ENCODE measurements around the gene MTMR10. TPM values are rescaled to one million over a fixed set of nuclear protein-coding genes. Genes with fewer than 3 reads are reported as not detected.

The MTMR10 gene
- total RNA-seq, 1 donor from 2014 or later = 17.5 TPM

GRCh38 chr15:31014608-31014925, 23.1 kb upstream of the MTMR10 start:
- DNase-seq (ENCODE audit: low read depth) = no peak

DNA sequence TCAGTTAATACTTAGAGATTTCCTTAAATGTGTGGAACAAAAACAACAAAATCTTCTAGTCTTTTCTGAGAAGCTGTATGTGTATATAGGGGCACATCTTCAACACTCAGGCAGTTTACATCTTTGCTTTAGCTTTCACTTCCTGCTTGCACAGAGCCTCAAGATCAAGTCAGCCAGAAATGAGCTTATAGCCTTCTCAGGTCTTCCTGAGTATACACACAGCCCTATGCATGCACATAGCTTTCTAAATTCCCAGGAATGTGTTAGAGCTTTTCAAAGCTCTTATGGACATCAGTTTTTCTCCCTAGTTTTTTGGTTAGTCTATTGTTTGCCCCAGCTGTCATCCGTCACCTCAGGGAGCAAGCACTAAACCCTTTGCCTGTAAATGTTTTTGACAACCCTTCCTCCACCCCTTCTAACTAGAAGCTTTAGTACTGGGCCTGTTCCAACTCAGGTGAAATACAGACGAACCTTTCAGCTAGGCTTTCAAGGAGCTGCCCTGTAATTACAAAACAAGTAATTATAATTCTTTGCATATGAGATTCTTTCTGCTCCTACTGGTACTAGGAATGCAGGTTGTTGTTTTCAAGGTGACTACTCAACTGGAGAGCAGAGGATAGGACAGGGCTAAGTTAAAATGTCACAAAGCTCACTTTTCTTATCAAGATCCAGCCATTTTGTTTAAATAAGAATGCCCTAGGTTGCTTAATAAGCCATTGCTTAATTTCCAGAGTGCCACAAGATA, 22.6 kb upstream of the MTMR10 start:
- no peak for DNase-seq (ENCODE audit: low read depth)

DNA sequence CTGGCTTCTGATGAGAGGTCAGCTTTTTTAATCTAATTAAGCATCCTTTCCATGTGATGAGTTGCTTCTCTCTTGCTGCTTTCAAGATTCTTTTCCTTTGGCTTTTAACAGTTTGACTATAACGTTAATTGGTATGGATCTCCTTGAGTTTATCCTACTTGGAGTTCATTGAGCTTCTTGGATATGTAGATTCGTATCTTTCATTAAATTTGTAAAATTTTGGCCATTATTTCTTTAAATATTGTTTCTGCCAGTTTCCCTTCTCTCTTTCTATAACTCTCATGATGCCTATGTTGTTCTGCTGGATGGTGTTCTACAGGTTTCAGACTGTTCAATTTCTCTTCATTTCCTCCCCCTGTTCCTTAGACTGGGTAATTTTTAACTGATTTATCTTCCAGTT, 21.0 kb upstream of the MTMR10 start:
- DNase-seq (ENCODE audit: low read depth) = no peak

DNA sequence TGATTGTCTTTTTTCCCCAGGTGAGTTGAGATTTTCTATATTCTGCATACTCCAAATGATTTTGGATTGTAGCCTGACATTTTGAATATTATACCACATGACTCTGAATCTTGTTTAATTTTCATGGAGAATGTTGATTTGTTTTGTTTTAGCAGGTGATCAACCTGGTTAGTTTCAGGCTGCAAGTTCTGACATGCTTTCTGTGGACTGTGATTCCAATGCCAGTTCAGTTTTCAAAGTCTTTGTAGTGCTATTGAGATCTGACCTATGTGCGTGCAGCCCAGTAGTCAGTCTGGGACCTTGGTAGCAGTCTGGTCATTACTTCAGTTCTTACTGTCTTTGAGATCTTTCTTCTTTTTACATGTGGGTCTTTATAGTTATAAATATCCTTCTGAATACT, 18.6 kb upstream of the MTMR10 start:
- no peak for DNase-seq (ENCODE audit: low read depth)

- DNase-seq (ENCODE audit: low read depth) = no peak
Observed at GRCh38 chr15:31005660-31006059, 14.2 kb upstream of the MTMR10 start.

DNA sequence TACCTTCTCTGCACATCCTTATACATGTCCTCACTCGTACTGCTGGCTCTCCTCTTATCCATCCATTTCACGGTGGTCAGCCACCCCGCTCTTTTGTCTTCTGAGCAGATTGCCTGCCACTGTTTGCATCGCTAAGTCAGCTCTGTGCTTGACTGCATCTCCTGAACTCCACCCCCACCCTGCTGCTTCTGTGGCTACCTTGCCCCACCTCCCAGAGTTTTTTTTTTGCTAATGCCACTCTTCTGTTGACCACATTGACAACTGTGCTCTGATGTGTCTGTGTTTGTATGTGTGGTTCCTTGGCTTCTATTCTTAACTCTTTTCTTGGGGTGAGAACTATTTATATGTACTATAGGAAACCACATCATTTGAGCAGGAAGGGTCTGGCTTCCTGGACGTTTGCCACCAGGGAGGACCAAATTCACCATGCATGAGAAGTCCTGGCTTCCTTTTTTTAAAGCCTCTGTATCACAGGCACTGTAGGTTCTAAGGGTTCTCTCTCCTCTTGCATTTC, 12.8 kb upstream of the MTMR10 start:
- peak; percentile 92 for DNase-seq (ENCODE audit: low read depth)

- no peak for DNase-seq (ENCODE audit: low read depth)
Observed at GRCh38 chr15:31001702-31002101, 10.3 kb upstream of the MTMR10 start.

GRCh38 chr15:30999729-31000128, 8.3 kb upstream of the MTMR10 start:
- no peak for DNase-seq (ENCODE audit: low read depth)

DNA sequence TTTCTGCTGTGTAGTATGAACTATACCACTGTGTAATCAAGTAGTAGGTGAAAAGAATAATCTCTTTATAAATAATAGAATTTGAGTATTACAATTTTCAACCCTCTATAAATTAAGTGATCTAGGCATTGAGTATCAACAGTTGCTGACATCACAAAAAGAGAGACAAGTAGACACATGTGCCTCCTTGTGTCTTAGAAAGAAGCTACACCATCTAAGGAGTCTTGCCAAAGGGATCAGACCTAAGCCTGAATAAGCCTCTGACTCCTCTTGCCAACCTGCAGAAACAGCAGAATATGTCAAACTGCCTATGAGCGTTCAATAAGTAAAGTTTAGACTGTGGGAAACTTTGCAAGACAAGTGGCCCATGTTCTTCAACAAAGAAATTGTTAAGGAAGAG, 5.8 kb upstream of the MTMR10 start:
- DNase-seq (ENCODE audit: low read depth) = no peak

DNA sequence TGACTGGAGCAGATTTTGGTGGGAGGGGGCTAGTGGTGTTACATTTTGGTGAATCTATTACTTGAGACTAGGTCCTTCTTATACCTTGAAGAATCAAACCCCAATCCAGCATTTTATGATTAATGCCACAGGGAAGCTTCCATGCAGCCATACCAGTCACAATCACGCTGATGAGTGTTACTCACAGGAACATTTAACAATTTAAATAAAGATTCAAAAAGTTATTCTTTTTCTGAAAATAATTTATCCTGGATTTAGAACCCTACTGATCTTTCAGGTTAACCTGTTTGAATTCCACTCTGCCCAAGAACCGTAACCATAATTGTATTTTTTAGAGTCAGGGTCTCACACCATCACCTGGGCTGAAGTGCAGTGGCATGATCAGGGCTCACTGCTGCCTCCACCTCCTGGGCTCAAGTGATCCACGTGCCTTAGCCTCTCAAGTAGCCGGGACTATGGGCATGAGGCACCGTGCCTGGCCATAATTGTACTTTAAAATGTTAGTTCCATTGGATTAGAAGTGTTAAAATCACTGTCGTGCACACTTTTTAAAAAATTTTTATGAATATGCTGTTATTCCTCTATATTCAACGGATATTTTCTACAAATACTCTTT, 929 bp upstream of the MTMR10 start:
- DNase-seq (ENCODE audit: low read depth) = peak; percentile 2

- peak; percentile 49 for DNase-seq (ENCODE audit: low read depth)
Observed at GRCh38 chr15:30990446-30991254, 778 bp downstream of the MTMR10 start.

DNA sequence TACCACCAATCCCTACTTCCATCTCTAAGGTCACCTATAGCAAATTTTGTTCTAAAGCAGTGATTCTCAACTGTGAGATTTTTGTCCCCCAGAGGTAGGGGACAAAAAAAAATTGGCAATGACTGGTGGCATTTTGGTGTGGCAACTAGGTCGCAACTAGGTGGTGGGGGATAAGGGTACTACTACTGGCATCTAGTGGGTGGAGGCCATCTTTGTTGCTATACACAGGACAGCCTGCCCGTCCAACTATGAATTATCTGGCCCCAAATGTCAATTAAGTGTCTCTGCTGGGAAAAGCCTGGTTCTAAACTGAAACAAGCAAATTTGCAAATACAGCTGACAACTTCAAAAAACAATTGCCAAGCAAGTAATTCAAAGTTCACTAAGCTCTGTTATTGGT, 1.4 kb downstream of the MTMR10 start:
- DNase-seq (ENCODE audit: low read depth) = peak; percentile 20

- DNase-seq (ENCODE audit: low read depth) = peak; percentile 7
Observed at GRCh38 chr15:30985081-30985531, 6.3 kb downstream of the MTMR10 start.

GRCh38 chr15:30984542-30984941, 6.9 kb downstream of the MTMR10 start:
- no peak for DNase-seq (ENCODE audit: low read depth)

GRCh38 chr15:30984118-30984517, 7.3 kb downstream of the MTMR10 start:
- no peak for DNase-seq (ENCODE audit: low read depth)

GRCh38 chr15:30979457-30979856, 12.0 kb downstream of the MTMR10 start:
- no peak for DNase-seq (ENCODE audit: low read depth)

DNA sequence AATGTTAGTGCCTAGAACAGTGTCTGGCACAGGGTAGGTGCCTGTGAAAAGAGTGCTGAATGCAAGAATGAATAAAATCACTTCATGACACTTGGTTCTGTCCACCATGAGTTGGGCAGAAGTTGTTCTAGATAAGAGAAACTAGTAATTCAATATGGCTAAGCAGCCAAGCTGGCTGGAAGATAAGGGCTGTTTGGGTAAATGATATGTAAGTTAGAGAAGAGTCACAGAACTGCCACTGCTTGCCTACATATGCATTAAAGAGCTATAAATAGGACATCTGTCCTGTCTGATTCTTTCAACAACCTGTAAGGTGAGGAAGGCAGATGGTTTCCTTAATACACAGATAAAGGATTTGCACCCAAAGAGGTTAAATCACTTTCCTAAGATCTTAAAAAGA, 13.1 kb downstream of the MTMR10 start:
- no peak for DNase-seq (ENCODE audit: low read depth)

DNA sequence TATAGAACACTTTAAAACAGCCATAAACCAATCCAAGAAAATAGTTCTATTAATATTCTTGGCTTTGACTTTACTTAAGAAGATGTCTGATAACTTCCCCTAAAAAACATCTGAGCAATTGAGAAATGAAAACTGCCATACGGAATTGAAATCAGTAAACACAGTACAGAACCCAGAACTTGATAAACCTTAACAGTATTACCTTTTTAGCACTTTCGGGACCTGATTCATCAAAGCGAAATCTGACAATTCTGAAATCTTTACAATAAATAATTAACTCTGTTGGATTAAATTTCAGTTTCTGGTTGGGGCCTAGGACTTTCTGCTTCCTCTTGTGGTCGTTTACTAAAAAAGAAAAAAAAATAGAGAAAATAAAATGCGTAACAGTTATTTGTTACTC, 17.3 kb downstream of the MTMR10 start:
- no peak for DNase-seq (ENCODE audit: low read depth)

GRCh38 chr15:30973379-30973778, 18.0 kb downstream of the MTMR10 start:
- no peak for DNase-seq (ENCODE audit: low read depth)

DNA sequence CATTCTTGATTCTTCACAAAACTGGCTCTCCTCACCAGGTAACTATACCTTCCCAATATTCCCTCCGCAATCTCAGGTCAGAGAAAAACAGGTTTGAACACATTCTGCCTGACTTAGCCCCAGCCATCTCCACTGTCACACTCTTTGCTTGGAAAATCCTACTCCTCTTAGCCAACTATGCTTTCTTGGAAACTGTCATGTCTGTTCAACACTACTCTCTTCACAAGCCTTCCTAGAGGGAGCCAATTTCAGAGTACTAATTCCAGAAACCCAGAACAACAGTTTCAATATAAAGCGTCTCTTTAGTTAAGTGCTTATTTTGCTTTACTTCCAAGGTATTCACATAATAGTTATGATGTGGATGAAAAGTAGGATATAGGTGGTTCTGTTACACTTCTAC, 21.7 kb downstream of the MTMR10 start:
- no peak for DNase-seq (ENCODE audit: low read depth)

- no peak for DNase-seq (ENCODE audit: low read depth)
Observed at GRCh38 chr15:30963681-30964080, 27.7 kb downstream of the MTMR10 start.

DNA sequence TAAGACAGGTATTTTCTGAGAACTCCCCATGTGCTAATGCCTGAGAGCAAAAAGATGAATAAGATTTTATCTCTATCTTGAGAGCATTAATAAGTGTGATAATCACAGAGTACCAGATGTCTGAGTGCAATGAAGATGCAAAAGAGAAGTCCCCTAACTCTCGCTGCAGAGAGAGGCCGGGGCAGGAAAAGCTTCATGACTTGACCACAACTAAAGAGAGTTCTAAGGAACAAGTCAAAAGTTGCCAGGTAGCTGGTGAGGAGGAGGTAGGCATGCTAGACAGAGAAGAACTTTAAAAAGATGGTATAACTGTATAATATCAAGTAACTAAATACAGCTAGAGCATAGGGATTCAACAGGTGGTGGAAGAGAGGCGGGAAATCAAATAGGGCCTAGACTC, 28.8 kb downstream of the MTMR10 start:
- DNase-seq (ENCODE audit: low read depth) = no peak
